ENCODE results near the gene SDHB. TPM values are rescaled to one million over a fixed set of nuclear protein-coding genes. Genes with fewer than 3 reads are reported as not detected.

SDHB gene
- total RNA-seq, 1 experiment from 2014 or later = 336 TPM

DNA sequence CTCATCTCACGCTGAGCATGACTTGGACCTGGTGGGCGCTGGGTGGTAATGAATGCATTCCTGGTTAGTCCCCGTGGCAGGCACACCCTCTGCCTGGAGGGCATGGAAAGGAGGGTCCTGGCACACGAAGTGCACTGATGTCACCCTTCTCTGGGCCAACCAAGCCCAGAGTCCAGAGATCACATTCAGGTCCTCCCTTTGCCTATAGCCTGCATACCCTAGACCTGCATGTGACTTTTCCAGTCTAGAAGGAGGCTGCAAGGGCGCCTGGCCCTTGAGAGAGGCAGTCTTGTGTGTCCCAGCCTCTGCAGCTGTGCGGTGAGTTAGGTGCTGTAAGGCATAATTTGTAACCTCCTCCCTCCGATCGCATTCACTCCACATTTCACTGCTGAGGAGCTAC, 43.3 kb upstream of the SDHB start:
- no peaks in the 10 kb centered on the region for H3F3A ChIP-seq (ENCODE audit: low read length, unreplicated experiment)
- no peak overlapping the region for H2AFZ ChIP-seq (ENCODE audit: low read length)
- H3K9me3 ChIP-seq (ENCODE audit: low read length) = no peaks in the 10 kb centered on the region
- H3K4me3 ChIP-seq (ENCODE audit: low read length) = no peak overlapping the region
- H3K4me2 ChIP-seq (ENCODE audit: low read length) = no peak overlapping the region
- no peak for DNase-seq
- intact Hi-C loops (cut with micrococcal nuclease) = no loop called here
- no peaks in the 10 kb centered on the region for H4K20me1 ChIP-seq (ENCODE audit: low read length)
- H3K27me3 ChIP-seq (ENCODE audit: low read length) = no peaks in the 10 kb centered on the region
- POLR2A ChIA-PET (ENCODE audit: unreplicated experiment) = no interaction called here
- H3K36me3 ChIP-seq (ENCODE audit: low read depth, low read length) = no peaks in the 10 kb centered on the region
- no peak overlapping the region for H3K27ac ChIP-seq (ENCODE audit: low read length)
- BruUV-seq (replicated peaks) = no TSS peak
- 0 out of 2 replicates have a peak, but pooled peaks cover 4% of the 10 kb centered on the region for H3K4me1 ChIP-seq (ENCODE audit: insufficient read depth, low read length)
- no peaks in the 10 kb centered on the region for H3K79me2 ChIP-seq (ENCODE audit: low read length)
- H3K9me2 ChIP-seq (replicated peaks; ENCODE audit: low read length) = no peaks in the 10 kb centered on the region
- no peak for TF ChIP-seq EZH2 (IDR thresholded peaks at IDR 0.05; ENCODE audit: low read length, unreplicated experiment)
- TF ChIP-seq, protein P1, sequence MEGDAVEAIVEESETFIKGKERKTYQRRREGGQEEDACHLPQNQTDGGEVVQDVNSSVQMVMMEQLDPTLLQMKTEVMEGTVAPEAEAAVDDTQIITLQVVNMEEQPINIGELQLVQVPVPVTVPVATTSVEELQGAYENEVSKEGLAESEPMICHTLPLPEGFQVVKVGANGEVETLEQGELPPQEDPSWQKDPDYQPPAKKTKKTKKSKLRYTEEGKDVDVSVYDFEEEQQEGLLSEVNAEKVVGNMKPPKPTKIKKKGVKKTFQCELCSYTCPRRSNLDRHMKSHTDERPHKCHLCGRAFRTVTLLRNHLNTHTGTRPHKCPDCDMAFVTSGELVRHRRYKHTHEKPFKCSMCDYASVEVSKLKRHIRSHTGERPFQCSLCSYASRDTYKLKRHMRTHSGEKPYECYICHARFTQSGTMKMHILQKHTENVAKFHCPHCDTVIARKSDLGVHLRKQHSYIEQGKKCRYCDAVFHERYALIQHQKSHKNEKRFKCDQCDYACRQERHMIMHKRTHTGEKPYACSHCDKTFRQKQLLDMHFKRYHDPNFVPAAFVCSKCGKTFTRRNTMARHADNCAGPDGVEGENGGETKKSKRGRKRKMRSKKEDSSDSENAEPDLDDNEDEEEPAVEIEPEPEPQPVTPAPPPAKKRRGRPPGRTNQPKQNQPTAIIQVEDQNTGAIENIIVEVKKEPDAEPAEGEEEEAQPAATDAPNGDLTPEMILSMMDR (conservative IDR thresholded peaks at IDR 0.05; ENCODE audit: low read depth, low read length) = no peak
- no peak for TF ChIP-seq EZH2phosphoT487 (IDR thresholded peaks at IDR 0.05; ENCODE audit: borderline replicate concordance, low read length)
- CTCF ChIA-PET = no interaction called here
- no peak overlapping the region for H3K9ac ChIP-seq (ENCODE audit: low read length)
- ATAC-seq = no peak

DNA sequence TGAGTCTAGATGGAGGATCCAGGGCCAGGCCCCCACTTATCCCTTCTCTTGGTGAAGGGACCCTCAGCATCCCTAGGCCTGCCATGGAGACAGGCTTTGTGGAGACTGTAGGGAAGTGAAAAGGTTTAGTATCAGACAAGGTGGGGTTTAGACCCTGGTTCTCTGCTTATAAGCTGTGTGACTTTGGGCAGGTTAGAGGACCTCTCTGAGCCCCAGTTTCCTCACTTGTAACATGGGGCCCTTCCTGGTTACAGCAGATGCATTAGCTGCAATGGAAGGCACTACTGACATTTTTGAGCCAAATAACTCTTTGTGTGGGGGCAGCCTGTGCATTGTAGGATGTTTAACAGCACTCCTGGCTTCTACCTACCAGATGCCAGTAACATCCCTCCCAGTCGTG, 42.8 kb upstream of the SDHB start:
- POLR2A ChIA-PET (ENCODE audit: unreplicated experiment) = no interaction called here
- DNase-seq (no peak), ATAC-seq (no peak)
- Histone ChIP-seq H3K4me3 (ENCODE audit: low read length) (no peak overlapping the region), H3K27ac (ENCODE audit: low read length) (no peak overlapping the region), H3K9ac (ENCODE audit: low read length) (no peak overlapping the region), H3K9me2 (replicated peaks; ENCODE audit: low read length) (no peaks in the 10 kb centered on the region), H3F3A (ENCODE audit: low read length, unreplicated experiment) (no peaks in the 10 kb centered on the region), H3K4me2 (ENCODE audit: low read length) (no peak overlapping the region), H3K4me1 (ENCODE audit: insufficient read depth, low read length) (0 out of 2 replicates have a peak, but pooled peaks cover 4% of the 10 kb centered on the region), H3K79me2 (ENCODE audit: low read length) (no peaks in the 10 kb centered on the region), H3K36me3 (ENCODE audit: low read depth, low read length) (no peaks in the 10 kb centered on the region), H4K20me1 (ENCODE audit: low read length) (no peaks in the 10 kb centered on the region), H3K9me3 (ENCODE audit: low read length) (no peaks in the 10 kb centered on the region), H2AFZ (ENCODE audit: low read length) (no peak overlapping the region), H3K27me3 (ENCODE audit: low read length) (no peaks in the 10 kb centered on the region)
- intact Hi-C loops (cut with micrococcal nuclease) = no loop called here
- no TSS peak for BruUV-seq (replicated peaks)
- TF ChIP-seq EZH2phosphoT487 (IDR thresholded peaks at IDR 0.05; ENCODE audit: borderline replicate concordance, low read length) = no peak
- TF ChIP-seq, protein P1 (conservative IDR thresholded peaks at IDR 0.05; ENCODE audit: low read depth, low read length) = no peak
- TF ChIP-seq EZH2 (IDR thresholded peaks at IDR 0.05; ENCODE audit: low read length, unreplicated experiment) = no peak
- CTCF ChIA-PET = no interaction called here

DNA sequence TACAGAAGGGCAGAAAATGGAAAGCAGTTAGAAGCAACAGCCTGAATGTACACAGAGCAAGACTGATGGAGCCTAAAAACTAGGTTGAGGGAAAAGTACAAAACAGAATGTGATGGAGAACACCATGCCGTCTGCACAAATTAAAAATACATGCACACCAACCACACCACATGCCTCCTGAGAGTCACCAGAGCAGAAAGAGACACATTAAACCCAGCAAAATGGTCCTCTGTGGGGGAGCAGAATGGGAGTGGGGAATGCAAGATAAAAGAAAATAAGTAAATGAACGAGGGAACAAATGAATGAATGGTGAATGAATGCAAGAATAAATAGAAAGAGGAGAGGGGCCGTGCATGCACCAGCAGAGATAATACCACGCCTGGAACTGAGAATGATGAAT, 41.3 kb upstream of the SDHB start:
- no peak for ATAC-seq
- CTCF ChIA-PET = no interaction called here
- Histone ChIP-seq H3K4me3 (ENCODE audit: low read length) (no peak overlapping the region), H4K20me1 (ENCODE audit: low read length) (no peaks in the 10 kb centered on the region), H3K4me1 (ENCODE audit: insufficient read depth, low read length) (0 out of 2 replicates have a peak, but pooled peaks cover 4% of the 10 kb centered on the region), H3K9me3 (ENCODE audit: low read length) (no peaks in the 10 kb centered on the region), H3K36me3 (ENCODE audit: low read depth, low read length) (no peaks in the 10 kb centered on the region), H3K9ac (ENCODE audit: low read length) (no peak overlapping the region), H3K79me2 (ENCODE audit: low read length) (no peaks in the 10 kb centered on the region), H3K27ac (ENCODE audit: low read length) (no peak overlapping the region), H3K27me3 (ENCODE audit: low read length) (no peaks in the 10 kb centered on the region), H3K4me2 (ENCODE audit: low read length) (no peak overlapping the region), H3F3A (ENCODE audit: low read length, unreplicated experiment) (no peaks in the 10 kb centered on the region), H3K9me2 (replicated peaks; ENCODE audit: low read length) (no peaks in the 10 kb centered on the region), H2AFZ (ENCODE audit: low read length) (no peak overlapping the region)
- intact Hi-C loops (cut with micrococcal nuclease) = no loop called here
- POLR2A ChIA-PET (ENCODE audit: unreplicated experiment) = no interaction called here
- no peak for TF ChIP-seq EZH2 (IDR thresholded peaks at IDR 0.05; ENCODE audit: low read length, unreplicated experiment)
- TF ChIP-seq EZH2phosphoT487 (IDR thresholded peaks at IDR 0.05; ENCODE audit: borderline replicate concordance, low read length) = no peak
- TF ChIP-seq, protein P1 (conservative IDR thresholded peaks at IDR 0.05; ENCODE audit: low read depth, low read length) = no peak
- BruUV-seq (replicated peaks) = no TSS peak
- DNase-seq = no peak
